GM19099 (cell line): Measurements from ENCODE around the gene SYNGR3.

Experiments
- POLR2A ChIP-seq: IDR thresholded peaks from 3 replicates; pipeline ENCODE4 v1.6.1; 2011; ENCODE audit warnings: low read depth; ENCODE audit not compliant: insufficient read length; ENCODE audit errors: extremely low read depth

SYNGR3 gene

GRCh38 chr16:1998852-1999801 lies 9.4 kb downstream of the SYNGR3 start:
- no peak for TF ChIP-seq POLR2A

GRCh38 chr16:1999866-2000514 lies 10.2 kb downstream of the SYNGR3 start:
- TF ChIP-seq POLR2A = no peak

DNA sequence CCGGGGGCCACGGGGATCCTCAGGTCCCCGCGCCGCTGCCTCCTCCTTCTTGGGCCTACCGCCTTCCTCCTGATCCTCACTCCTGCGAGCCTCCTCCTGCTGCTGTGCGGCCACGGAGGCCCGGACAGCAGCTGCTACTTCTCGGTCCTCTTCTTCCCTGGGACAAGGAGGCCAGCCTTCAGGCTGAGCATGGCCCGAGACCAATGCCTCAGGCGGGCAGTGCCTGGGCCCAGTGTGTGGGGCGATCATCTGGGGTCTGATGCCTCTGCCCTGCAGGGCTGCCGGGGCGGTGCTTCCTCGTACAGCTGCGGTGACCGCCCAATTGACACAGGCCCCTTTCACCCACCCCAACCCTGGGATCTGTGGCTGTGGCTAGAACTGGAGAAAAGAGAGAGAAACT lies 11.3 kb downstream of the SYNGR3 start:
- no peak for TF ChIP-seq POLR2A

- no peak for TF ChIP-seq POLR2A
These were observed 11.9 kb downstream of the SYNGR3 start for GRCh38 chr16:2001456-2002355.

DNA sequence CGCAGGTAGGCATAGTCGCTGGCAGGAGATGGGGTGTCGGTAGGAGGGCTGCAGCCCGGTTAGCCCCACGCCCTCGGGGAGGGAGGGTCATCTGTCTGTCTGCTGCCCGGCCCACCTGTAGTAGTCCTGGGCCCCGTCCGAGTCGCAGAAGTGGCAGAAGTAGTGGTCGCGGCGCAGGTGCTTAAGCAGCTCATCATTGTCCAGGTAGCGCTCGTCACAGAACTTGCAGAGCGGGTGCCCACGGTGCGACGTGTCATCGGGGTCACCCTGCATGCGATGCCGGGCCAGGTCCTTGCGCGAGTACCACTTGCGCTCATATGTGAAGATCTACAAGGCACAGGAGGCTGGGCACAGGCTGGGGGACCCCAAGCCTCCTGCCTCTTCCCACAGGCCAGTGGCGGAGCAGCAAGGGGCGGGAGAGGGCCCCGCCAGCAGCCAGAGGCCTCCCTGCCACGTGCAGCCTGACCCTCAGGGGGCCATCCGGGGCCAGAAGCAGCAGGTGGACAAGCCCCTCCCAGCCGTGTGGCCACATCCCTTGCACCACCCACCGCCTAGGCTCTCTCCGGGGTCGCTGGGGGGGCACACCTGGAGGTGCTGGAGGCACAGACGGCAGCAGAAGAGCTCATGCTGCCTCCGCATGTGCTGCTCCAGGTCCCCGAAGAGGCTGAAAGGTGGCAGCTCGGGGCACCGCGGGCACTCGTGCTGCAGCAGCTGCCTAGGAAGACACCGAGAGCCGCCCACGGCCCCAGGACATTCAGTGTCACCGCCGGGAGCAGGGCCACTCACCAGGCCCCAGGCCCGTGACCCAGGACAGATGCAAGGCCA lies 12.8 kb downstream of the SYNGR3 start:
- TF ChIP-seq POLR2A = no peak

- TF ChIP-seq POLR2A = no peak
These were observed 13.6 kb downstream of the SYNGR3 start for GRCh38 chr16:2003231-2003826.

DNA sequence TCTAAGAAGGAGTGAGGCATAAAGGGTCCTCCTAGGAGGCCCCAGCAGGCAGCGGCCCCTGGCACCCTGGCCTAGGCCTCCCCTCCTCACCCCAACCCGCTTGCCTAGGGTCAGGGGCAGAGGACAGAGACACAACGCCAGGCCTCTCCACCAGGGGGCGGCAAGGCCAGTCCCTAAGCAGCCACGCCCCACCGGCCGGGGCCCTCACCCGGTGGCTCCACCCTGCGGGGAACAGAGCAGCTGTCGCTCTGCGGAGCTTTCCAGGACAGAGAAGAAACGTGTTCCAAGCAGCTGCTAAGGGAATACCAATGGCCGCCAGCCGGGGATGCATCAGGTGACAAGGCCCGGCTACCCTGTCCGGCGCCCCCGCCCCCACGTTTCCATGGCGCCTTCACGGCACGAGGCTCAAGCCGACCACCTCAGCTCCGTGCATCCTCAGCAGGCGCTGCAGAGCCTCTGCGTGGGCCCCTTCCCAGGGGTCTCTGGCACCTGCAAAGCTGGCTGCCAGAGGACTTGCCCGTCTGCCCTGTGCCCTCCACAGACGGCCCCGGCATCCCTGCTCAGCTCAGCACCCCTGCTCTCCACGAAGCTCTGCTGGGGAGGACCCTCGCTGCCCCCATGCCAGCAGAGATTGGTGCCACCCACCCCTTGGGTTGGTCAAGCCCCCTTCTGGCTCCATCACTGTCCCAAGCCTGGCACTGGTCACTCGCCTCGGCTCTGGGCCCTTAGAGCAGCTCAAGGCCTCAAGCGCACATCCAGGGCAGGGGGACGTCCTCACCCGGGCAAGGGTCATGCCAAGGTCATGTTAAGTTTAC lies 14.3 kb downstream of the SYNGR3 start:
- TF ChIP-seq POLR2A = no peak

- TF ChIP-seq POLR2A = no peak
These were observed 15.2 kb downstream of the SYNGR3 start for GRCh38 chr16:2004795-2005517.

DNA sequence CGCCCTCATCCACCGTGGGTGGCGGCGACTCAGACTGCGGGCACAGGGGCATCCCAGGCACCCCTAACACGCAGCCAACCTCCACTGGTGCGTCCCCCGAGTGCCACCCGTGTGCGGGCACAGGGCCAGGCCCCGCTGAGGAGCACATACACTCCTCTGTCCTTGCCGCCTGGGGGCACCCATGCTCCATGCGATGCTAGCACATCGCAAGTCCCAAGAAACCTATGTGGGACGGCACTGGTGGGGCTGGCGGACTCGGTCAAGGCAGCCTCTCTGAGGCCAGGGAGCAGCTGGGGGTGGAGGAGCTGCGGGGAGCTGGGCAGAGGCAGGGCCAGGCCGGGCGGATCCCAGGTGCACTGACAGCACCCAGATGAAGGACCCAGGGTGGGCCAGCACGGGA lies 15.9 kb downstream of the SYNGR3 start:
- no peak for TF ChIP-seq POLR2A

GRCh38 chr16:2006317-2006716 lies 16.5 kb downstream of the SYNGR3 start:
- no peak for TF ChIP-seq POLR2A

DNA sequence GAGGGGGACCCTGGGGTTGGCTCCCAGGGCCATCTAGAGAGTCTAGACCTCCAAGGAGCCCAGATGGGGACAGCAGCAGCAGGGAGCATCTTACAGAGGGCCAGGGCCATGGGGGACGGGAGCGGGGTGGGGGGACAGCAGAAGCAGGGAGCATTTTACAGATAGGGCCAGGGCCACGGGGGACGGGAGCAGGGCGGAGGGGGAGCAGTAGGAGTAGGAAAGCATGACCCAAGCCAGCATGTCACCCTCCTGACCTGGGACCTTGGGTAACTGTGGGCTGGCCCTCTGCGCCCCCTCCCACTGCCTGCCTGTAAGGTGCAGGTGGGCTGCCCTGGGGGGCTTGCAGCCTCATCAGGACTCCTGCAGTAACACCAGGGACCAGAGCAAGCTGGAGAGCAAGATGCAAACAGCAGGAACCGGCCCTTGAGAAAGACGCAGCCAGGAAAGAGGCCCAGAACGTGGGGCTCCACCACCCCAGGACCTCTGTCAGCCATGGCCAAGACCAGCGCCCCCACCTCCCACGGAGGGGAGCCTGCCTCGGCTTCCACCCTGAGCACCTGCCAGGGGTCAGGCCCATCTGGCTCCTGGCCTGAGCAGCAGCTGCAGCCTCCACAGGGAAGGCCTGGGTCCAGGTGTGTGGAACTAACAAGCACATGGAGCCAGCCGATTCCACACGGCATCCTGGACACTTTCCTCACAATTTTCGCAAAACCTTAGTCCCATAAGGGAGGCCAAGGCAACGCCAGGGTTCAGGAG lies 17.5 kb downstream of the SYNGR3 start:
- TF ChIP-seq POLR2A = no peak
